ENCODE measurements around the gene RAD23A. TPM values are rescaled to one million over a fixed set of nuclear protein-coding genes. Genes with fewer than 3 reads are reported as not detected.

The RAD23A gene
- total and polyA plus RNA-seq, 9 of the 15 experiments (the other 6 are each of a cell fraction or from before 2014, with no cell fraction given), result 9.5 to 181 (median 101) TPM

DNA sequence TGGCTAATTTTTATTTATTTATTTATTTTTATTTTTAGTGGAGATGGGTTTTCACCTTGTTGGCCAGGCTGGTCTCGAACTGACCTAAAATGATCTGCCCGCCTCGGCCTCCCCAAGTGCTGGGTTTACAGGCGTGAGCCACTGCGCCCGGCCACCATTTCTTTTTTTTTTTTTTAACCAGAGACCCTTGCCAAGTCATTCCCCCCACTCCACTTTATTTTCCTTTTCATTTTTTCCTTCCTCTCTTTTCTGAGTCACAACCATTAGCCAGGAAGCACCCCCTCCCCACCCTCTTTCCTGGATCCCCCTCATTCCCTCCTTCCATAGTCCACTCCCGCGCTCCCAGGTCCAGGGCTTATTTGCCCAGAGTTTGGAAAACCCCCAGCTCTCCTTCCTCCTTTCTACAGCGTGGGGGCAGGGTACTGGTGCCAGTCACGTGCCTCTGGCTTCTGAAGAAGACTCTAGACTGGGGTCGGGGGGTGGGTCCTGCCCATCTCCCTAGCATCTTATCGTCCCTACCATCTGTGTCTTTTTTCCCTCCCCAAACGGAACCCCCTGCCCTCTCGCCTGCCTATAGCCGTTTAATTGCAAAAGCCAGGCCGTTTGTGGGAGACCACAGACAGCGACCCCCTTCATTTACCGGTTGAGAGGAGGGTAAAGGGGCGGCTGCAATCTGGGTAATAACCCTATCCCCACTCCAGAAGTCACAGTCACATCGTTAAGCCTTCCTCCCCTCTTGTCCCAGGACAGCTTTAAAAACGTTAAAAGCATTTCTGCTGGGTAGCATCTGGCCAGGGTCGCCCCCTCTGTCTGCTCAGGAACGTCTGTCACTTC, 8.4 kb upstream of the RAD23A start:
- Histone ChIP-seq H4K20me1 (replicated peaks; ENCODE audit: control insufficient read depth, insufficient read depth, low read length) (peaks cover 24% of the 10 kb centered on the region), H3K4me1 (replicated peaks in 1 of 2; ENCODE audit: control insufficient read depth in 2 of 2, insufficient read depth in 2 of 2, low read length in 2 of 2) (peaks cover 39 to 48% of the 10 kb centered on the region in 2 experiments), H3K9me3 (replicated peaks; ENCODE audit: control insufficient read depth, insufficient read depth, low read depth, low read length) (no peaks in the 10 kb centered on the region), H3K9me1 (ENCODE audit: control insufficient read depth, insufficient read depth, low read length) (peaks cover 3% of the 10 kb centered on the region), H3K4me2 (ENCODE audit: insufficient read depth, low read length) (peak overlapping the region; percentile 89), H2AFZ (ENCODE audit: low read depth, low read length) (peak overlapping the region; percentile 86), H3K27me3 (ENCODE audit: control insufficient read depth in 2 of 2, insufficient read depth in 2 of 2, low read length in 2 of 2) (no peaks in the 10 kb centered on the region), H3K9ac (ENCODE audit: insufficient read depth in 1 of 2, low read depth in 2 of 2, low read length in 2 of 2) (peak overlapping the region; percentile 93 to 99), H3K4me3 (peak overlapping the region; percentile 90), H3K79me2 (ENCODE audit: control insufficient read depth, insufficient read depth, low read length) (peaks cover 64% of the 10 kb centered on the region), H3K27ac (ENCODE audit: extremely low read depth, low read depth, low read length) (peak overlapping the region; percentile 94), H3K36me3 (ENCODE audit: control insufficient read depth, insufficient read depth, low read length) (peaks cover 38% of the 10 kb centered on the region)
- intact Hi-C loops (cut with micrococcal nuclease) (loop anchor here (5.0 kb wide), 1 partner anchor 50 kb away; the partner anchor contains the start of gene KLF1), in situ Hi-C loops (cut with MboI) (no loop called here)
- FAIRE-seq, result peak; percentile 6
- no TSS peak for BruUV-seq (replicated peaks)
- CTCF ChIA-PET (ENCODE audit: low intra/inter-chr PET ratio), result no interaction called here
- 33% methylated on average over 18 of the region's 23 CpGs for WGBS (ENCODE audit: insufficient coverage, low coverage, missing lambda C conversion rate)
- DNase-seq (ENCODE audit: extremely low read depth in 1 of 4, low spot score in 3 of 4), result peak in 1 of 4 experiments; percentile 15
- ATAC-seq, result no peak
- POLR2A ChIA-PET, result interaction anchor here (0.6 to 2.2 kb wide), 20 partner anchors 9 to 227 kb away, joined by 3 to 11 read pairs (median 3); partner anchors contain the start of genes DNASE2, GADD45GIP1, GCDH and KLF1
- TF ChIP-seq, protein P1, sequence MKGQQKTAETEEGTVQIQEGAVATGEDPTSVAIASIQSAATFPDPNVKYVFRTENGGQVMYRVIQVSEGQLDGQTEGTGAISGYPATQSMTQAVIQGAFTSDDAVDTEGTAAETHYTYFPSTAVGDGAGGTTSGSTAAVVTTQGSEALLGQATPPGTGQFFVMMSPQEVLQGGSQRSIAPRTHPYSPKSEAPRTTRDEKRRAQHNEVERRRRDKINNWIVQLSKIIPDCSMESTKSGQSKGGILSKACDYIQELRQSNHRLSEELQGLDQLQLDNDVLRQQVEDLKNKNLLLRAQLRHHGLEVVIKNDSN (CRISPR knock-in tag; IDR thresholded peaks at IDR 0.05), result peak; percentile 61
- TF ChIP-seq, protein P2, sequence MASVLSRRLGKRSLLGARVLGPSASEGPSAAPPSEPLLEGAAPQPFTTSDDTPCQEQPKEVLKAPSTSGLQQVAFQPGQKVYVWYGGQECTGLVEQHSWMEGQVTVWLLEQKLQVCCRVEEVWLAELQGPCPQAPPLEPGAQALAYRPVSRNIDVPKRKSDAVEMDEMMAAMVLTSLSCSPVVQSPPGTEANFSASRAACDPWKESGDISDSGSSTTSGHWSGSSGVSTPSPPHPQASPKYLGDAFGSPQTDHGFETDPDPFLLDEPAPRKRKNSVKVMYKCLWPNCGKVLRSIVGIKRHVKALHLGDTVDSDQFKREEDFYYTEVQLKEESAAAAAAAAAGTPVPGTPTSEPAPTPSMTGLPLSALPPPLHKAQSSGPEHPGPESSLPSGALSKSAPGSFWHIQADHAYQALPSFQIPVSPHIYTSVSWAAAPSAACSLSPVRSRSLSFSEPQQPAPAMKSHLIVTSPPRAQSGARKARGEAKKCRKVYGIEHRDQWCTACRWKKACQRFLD (CRISPR knock-in tag; IDR thresholded peaks at IDR 0.05), result 0 out of 2 replicates have a peak, but pooled peaks have one; percentile 27
- TF ChIP-seq ZNF436 (CRISPR knock-in tag; IDR thresholded peaks at IDR 0.05) (no peak), ZNF224 (CRISPR knock-in tag; IDR thresholded peaks at IDR 0.05) (no peak), RHOXF2B (CRISPR knock-in tag; conservative IDR thresholded peaks at IDR 0.05) (no peak), SIN3A (IDR thresholded peaks at IDR 0.05; ENCODE audit: borderline replicate concordance in 2 of 2, control insufficient read depth in 1 of 2, low read depth in 2 of 2, low read length in 2 of 2) (no peak), EWSR1 (IDR thresholded peaks at IDR 0.05; ENCODE audit: borderline replicate concordance, low read depth, partially characterized antibody) (no peak), PHF20 (IDR thresholded peaks at IDR 0.05; ENCODE audit: partially characterized antibody) (no peak), RAD51 (IDR thresholded peaks at IDR 0.05; ENCODE audit: borderline replicate concordance, low read depth) (peak; percentile 59), NR3C1 (CRISPR knock-in tag; IDR thresholded peaks at IDR 0.05) (no peak), GATAD2A (IDR thresholded peaks at IDR 0.05) (peak; percentile 58; the same call in 1 of the 2 replicates)
- TF ChIP-seq, protein P3, sequence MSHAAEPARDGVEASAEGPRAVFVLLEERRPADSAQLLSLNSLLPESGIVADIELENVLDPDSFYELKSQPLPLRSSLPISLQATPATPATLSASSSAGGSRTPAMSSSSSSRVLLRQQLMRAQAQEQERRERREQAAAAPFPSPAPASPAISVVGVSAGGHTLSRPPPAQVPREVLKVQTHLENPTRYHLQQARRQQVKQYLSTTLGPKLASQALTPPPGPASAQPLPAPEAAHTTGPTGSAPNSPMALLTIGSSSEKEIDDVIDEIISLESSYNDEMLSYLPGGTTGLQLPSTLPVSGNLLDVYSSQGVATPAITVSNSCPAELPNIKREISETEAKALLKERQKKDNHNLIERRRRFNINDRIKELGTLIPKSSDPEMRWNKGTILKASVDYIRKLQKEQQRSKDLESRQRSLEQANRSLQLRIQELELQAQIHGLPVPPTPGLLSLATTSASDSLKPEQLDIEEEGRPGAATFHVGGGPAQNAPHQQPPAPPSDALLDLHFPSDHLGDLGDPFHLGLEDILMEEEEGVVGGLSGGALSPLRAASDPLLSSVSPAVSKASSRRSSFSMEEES (CRISPR knock-in tag; IDR thresholded peaks at IDR 0.05), result peak; percentile 72
- TF ChIP-seq, protein P4, sequence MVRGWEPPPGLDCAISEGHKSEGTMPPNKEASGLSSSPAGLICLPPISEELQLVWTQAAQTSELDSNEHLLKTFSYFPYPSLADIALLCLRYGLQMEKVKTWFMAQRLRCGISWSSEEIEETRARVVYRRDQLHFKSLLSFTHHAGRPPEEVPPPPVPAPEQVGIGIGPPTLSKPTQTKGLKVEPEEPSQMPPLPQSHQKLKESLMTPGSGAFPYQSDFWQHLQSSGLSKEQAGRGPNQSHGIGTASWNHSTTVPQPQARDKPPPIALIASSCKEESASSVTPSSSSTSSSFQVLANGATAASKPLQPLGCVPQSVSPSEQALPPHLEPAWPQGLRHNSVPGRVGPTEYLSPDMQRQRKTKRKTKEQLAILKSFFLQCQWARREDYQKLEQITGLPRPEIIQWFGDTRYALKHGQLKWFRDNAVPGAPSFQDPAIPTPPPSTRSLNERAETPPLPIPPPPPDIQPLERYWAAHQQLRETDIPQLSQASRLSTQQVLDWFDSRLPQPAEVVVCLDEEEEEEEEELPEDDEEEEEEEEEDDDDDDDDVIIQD (CRISPR knock-in tag; IDR thresholded peaks at IDR 0.05), result no peak
- TF ChIP-seq, protein P5, sequence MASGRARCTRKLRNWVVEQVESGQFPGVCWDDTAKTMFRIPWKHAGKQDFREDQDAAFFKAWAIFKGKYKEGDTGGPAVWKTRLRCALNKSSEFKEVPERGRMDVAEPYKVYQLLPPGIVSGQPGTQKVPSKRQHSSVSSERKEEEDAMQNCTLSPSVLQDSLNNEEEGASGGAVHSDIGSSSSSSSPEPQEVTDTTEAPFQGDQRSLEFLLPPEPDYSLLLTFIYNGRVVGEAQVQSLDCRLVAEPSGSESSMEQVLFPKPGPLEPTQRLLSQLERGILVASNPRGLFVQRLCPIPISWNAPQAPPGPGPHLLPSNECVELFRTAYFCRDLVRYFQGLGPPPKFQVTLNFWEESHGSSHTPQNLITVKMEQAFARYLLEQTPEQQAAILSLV (tag; IDR thresholded peaks at IDR 0.05), result no peak

All from K562 (cell line).